Endothelial cell of hepatic sinusoid (primary cell): Measurements from ENCODE around the gene SLC24A5.

Experiments
- in situ Hi-C: cut with HindIII; loops from 2 replicates; pipeline ENCODE4 v1.10.0; 2017; ENCODE audit warnings: low sequenced_read_pairs

SLC24A5 gene

GRCh38 chr15:48182749-48183148 is 62.0 kb downstream of the SLC24A5 start:
- in situ Hi-C loops: no loop called here

- in situ Hi-C loops: no loop called here
Measured at GRCh38 chr15:48185529-48185928, 64.7 kb downstream of the SLC24A5 start.

GRCh38 chr15:48186271-48186670 is 65.5 kb downstream of the SLC24A5 start:
- in situ Hi-C loops: no loop called here

GRCh38 chr15:48190932-48191573 is 70.3 kb downstream of the SLC24A5 start:
- in situ Hi-C loops: no loop called here

- in situ Hi-C loops: no loop called here
Measured at GRCh38 chr15:48191574-48192225, 70.9 kb downstream of the SLC24A5 start, which contains the start of gene CTXN2. Gene CTXN2 (plus strand): TSS chr15:48191665. CDS start chr15:48201301, 9,636 bp downstream.
